Measurements from ENCODE around the gene NRAP.

NRAP gene

GRCh38 chr10:113663908-113664307, at the start of gene NRAP:
TSS of gene NRAP (minus strand) at chr10:113664041. CDS start at chr10:113663882, 159 bp downstream.
- H3K4me3 ChIP-seq (ENCODE audit: low read length), result no peak within 1 kb of the TSS
- no peak for TF ChIP-seq ZNF274 (IDR thresholded peaks at IDR 0.05; ENCODE audit: low read depth, low read length)

- no peak for TF ChIP-seq ZNF274 (IDR thresholded peaks at IDR 0.05; ENCODE audit: low read depth, low read length)
Observed at GRCh38 chr10:113713640-113713982, 49.8 kb upstream of the NRAP start.

GRCh38 chr10:113712755-113713639, 49.2 kb upstream of the NRAP start:
- TF ChIP-seq ZNF274 (IDR thresholded peaks at IDR 0.05; ENCODE audit: low read depth, low read length), result no peak

More at GRCh38 chr10:113713640-113713982, 49.8 kb upstream of the NRAP start:
- no peak overlapping the region for H3K4me3 ChIP-seq (ENCODE audit: low read length)

GRCh38 chr10:113712024-113712423, 48.2 kb upstream of the NRAP start:
- TF ChIP-seq ZNF274 (IDR thresholded peaks at IDR 0.05; ENCODE audit: low read depth, low read length), result no peak
- H3K4me3 ChIP-seq (ENCODE audit: low read length), result no peak overlapping the region

More at GRCh38 chr10:113712755-113713639, 49.2 kb upstream of the NRAP start:
- no peak overlapping the region for H3K4me3 ChIP-seq (ENCODE audit: low read length)

GRCh38 chr10:113711142-113711541, 47.3 kb upstream of the NRAP start:
- TF ChIP-seq ZNF274 (IDR thresholded peaks at IDR 0.05; ENCODE audit: low read depth, low read length), result no peak
- H3K4me3 ChIP-seq (ENCODE audit: low read length), result no peak overlapping the region

GRCh38 chr10:113709221-113709838, 45.5 kb upstream of the NRAP start:
- no peak overlapping the region for H3K4me3 ChIP-seq (ENCODE audit: low read length)
- TF ChIP-seq ZNF274 (IDR thresholded peaks at IDR 0.05; ENCODE audit: low read depth, low read length), result no peak

GRCh38 chr10:113708640-113709039, 44.8 kb upstream of the NRAP start:
- no peak overlapping the region for H3K4me3 ChIP-seq (ENCODE audit: low read length)
- TF ChIP-seq ZNF274 (IDR thresholded peaks at IDR 0.05; ENCODE audit: low read depth, low read length), result no peak

- no peak overlapping the region for H3K4me3 ChIP-seq (ENCODE audit: low read length)
- no peak for TF ChIP-seq ZNF274 (IDR thresholded peaks at IDR 0.05; ENCODE audit: low read depth, low read length)
Observed at GRCh38 chr10:113706623-113707022, 42.8 kb upstream of the NRAP start.

GRCh38 chr10:113705344-113705652, 41.5 kb upstream of the NRAP start:
- TF ChIP-seq ZNF274 (IDR thresholded peaks at IDR 0.05; ENCODE audit: low read depth, low read length), result no peak
- H3K4me3 ChIP-seq (ENCODE audit: low read length), result no peak overlapping the region

GRCh38 chr10:113704637-113705343, 40.9 kb upstream of the NRAP start:
- no peak for TF ChIP-seq ZNF274 (IDR thresholded peaks at IDR 0.05; ENCODE audit: low read depth, low read length)
- H3K4me3 ChIP-seq (ENCODE audit: low read length), result no peak overlapping the region

GRCh38 chr10:113697595-113697994, 33.8 kb upstream of the NRAP start:
- no peak for TF ChIP-seq ZNF274 (IDR thresholded peaks at IDR 0.05; ENCODE audit: low read depth, low read length)
- H3K4me3 ChIP-seq (ENCODE audit: low read length), result no peak overlapping the region

- TF ChIP-seq ZNF274 (IDR thresholded peaks at IDR 0.05; ENCODE audit: low read depth, low read length), result no peak
- no peak overlapping the region for H3K4me3 ChIP-seq (ENCODE audit: low read length)
Observed at GRCh38 chr10:113695691-113696090, 31.9 kb upstream of the NRAP start.

- no peak overlapping the region for H3K4me3 ChIP-seq (ENCODE audit: low read length)
- no peak for TF ChIP-seq ZNF274 (IDR thresholded peaks at IDR 0.05; ENCODE audit: low read depth, low read length)
Observed at GRCh38 chr10:113693348-113693747, 29.5 kb upstream of the NRAP start.

GRCh38 chr10:113692271-113692670, 28.4 kb upstream of the NRAP start:
- no peak overlapping the region for H3K4me3 ChIP-seq (ENCODE audit: low read length)
- TF ChIP-seq ZNF274 (IDR thresholded peaks at IDR 0.05; ENCODE audit: low read depth, low read length), result no peak

- TF ChIP-seq ZNF274 (IDR thresholded peaks at IDR 0.05; ENCODE audit: low read depth, low read length), result no peak
- no peak overlapping the region for H3K4me3 ChIP-seq (ENCODE audit: low read length)
Observed at GRCh38 chr10:113691381-113691780, 27.5 kb upstream of the NRAP start.

All from GM08714 (cell line).